Neural cell (in vitro differentiated cells): Measurements from ENCODE around the gene CAV2.

Experiments
- CTCF ChIP-seq: fragments of 450-650 bp; IDR thresholded peaks from 2 replicates; pipeline ENCODE4 v1.5.1; 2014; ENCODE audit warnings: antibody characterized with exemption, mild to moderate bottlenecking, moderate library complexity; ENCODE audit not compliant: poor library complexity, severe bottlenecking
- EP300 ChIP-seq: fragments of 450-650 bp; conservative IDR thresholded peaks from 2 replicates; pipeline ENCODE4 v1.6.1; 2014; ENCODE audit warnings: antibody characterized with exemption, mild to moderate bottlenecking, moderate library complexity; ENCODE audit not compliant: poor library complexity, severe bottlenecking
- POLR2AphosphoS5 ChIP-seq: IDR thresholded peaks from 2 replicates; pipeline ENCODE4 v1.6.1; 2012
- RAD21 ChIP-seq: fragments of 450-650 bp; conservative IDR thresholded peaks from 2 replicates; pipeline ENCODE4 v1.6.1; 2014; ENCODE audit warnings: antibody characterized with exemption, mild to moderate bottlenecking, moderate library complexity
- REST ChIP-seq: IDR thresholded peaks from 2 replicates; pipeline ENCODE4 v1.6.1; 2012; ENCODE audit warnings: borderline replicate concordance
- SMC3 ChIP-seq: fragments of 450-650 bp; conservative IDR thresholded peaks from 2 replicates; pipeline ENCODE4 v1.6.1; 2014; ENCODE audit warnings: antibody characterized with exemption, mild to moderate bottlenecking, moderate library complexity; ENCODE audit not compliant: poor library complexity
- TAF1 ChIP-seq: IDR thresholded peaks from 2 replicates; pipeline ENCODE4 v1.6.1; 2012; ENCODE audit warnings: low read depth

- TF ChIP-seq CTCF (no peak), TAF1 (no peak), SMC3 (no peak), POLR2AphosphoS5 (no peak), RAD21 (no peak), REST (no peak), EP300 (no peak)
These were observed 49.6 kb upstream of the CAV2 start for GRCh38 chr7:116449950-116450349.
